Measurements from ENCODE around the gene TRIP12. TPM values are rescaled to one million over a fixed set of nuclear protein-coding genes. Genes with fewer than 3 reads are reported as not detected.

Gene TRIP12
- total RNA-seq, 1 experiment from 2014 or later: 166 TPM

GRCh38 chr2:229780856-229781773 is 140.7 kb downstream of the TRIP12 start:
- peak; percentile 94 for TF ChIP-seq CTCF (conservative IDR thresholded peaks at IDR 0.05)
- H2BK12ac ChIP-seq (ENCODE audit: insufficient read length, low read depth, low read length): no peak overlapping the region
- Mint-ChIP-seq H3K27me3 (ENCODE audit: low read depth) (no peaks in the 10 kb centered on the region), H3K4me1 (peaks cover 38 to 49% of the 10 kb centered on the region in 2 experiments), H3K9me3 (no peaks in the 10 kb centered on the region), H3K4me3 (no peak overlapping the region), H3K36me3 (ENCODE audit: insufficient read depth in 1 of 3, low read depth in 3 of 3) (peaks cover 19 to 60% (median 49%) of the 10 kb centered on the region in 3 experiments; a peak in 6 of 7 replicates), H3K27ac (peak overlapping the region; percentile 61 to 95 (median 78))
- no peaks in the 10 kb centered on the region for H3K79me1 ChIP-seq (ENCODE audit: insufficient read depth, low read depth, low read length, poor library complexity, severe bottlenecking)
- no peak overlapping the region for H2AFZ ChIP-seq (ENCODE audit: low read length)
- no peaks in the 10 kb centered on the region for H3K79me2 ChIP-seq (ENCODE audit: insufficient read depth, low read length)
- no peak overlapping the region for H2BK15ac ChIP-seq (ENCODE audit: low read depth, low read length)
- no peak overlapping the region for H2BK120ac ChIP-seq (ENCODE audit: low read depth, low read length, poor library complexity, severe bottlenecking)
- no peaks in the 10 kb centered on the region for H4K20me1 ChIP-seq (ENCODE audit: control insufficient read depth, insufficient read depth, insufficient read length)
- DNase-seq: no peak
- no peak overlapping the region for H3K27ac ChIP-seq (ENCODE audit: insufficient read length, low read depth, low read length)
- no peak overlapping the region for H4K8ac ChIP-seq (replicated peaks; ENCODE audit: insufficient read length, low read depth, low read length)
- H4K5ac ChIP-seq (ENCODE audit: insufficient read length, low read depth, low read length): no peak overlapping the region
- no peak overlapping the region for H3K14ac ChIP-seq (ENCODE audit: insufficient read depth, low read length)
- H3K23ac ChIP-seq (ENCODE audit: insufficient read length, low read depth, low read length): no peak overlapping the region
- no peak overlapping the region for H3K4ac ChIP-seq (ENCODE audit: low read depth, low read length)
- H3K4me1 ChIP-seq (ENCODE audit: insufficient read depth, low read length): peaks cover 3% of the 10 kb centered on the region; the same call in 1 of the 2 replicates
- H3T11ph ChIP-seq (ENCODE audit: low read length): no peak overlapping the region
- H3K4me2 ChIP-seq (ENCODE audit: insufficient read depth, insufficient read length, low read length): no peak overlapping the region
- H3K9me3 ChIP-seq (ENCODE audit: control insufficient read depth, low read depth, low read length): no peaks in the 10 kb centered on the region
- no peak overlapping the region for H2AK5ac ChIP-seq (ENCODE audit: insufficient read length, low read length)
- no peak overlapping the region for H3K18ac ChIP-seq (ENCODE audit: insufficient read length, low read depth, low read length)
- no peaks in the 10 kb centered on the region for H3K23me2 ChIP-seq (ENCODE audit: insufficient read length, low read depth, low read length, poor library complexity, severe bottlenecking)
- no peak overlapping the region for H2BK20ac ChIP-seq (ENCODE audit: low read depth, low read length, poor library complexity, severe bottlenecking)
- no peak overlapping the region for H3K9ac ChIP-seq (ENCODE audit: extremely low read depth, insufficient read length, low read length)
- H4K91ac ChIP-seq (ENCODE audit: insufficient read length, low read depth, low read length): no peak overlapping the region
- H2BK5ac ChIP-seq (ENCODE audit: insufficient read length, low read length): no peak overlapping the region
- no peaks in the 10 kb centered on the region for H3K27me3 ChIP-seq (ENCODE audit: insufficient read depth, low read length)
- no peak overlapping the region for H3K56ac ChIP-seq (ENCODE audit: insufficient read length, low read depth, low read length)

Data from H9 (cell line).